Breast epithelium (tissue), 3 donors: Measurements from ENCODE around the gene OR2H1.

Experiments used
- POLR2A ChIP-seq: fragments of 450-650 bp; IDR thresholded peaks from one replicate; pipeline ENCODE4 v1.6.1; 2016; ENCODE audit warnings: antibody characterized with exemption, mild to moderate bottlenecking, moderate library complexity
- TF ChIP-seq, protein P1 (sequence below), 3 donors: fragments of 450-650 bp; IDR thresholded peaks; one replicate each; pipeline ENCODE4 v1.5.1; 2016 to 2017; ENCODE audit warnings: antibody characterized with exemption in 3 of 3, mild to moderate bottlenecking in 3 of 3, moderate library complexity in 3 of 3

DNA sequence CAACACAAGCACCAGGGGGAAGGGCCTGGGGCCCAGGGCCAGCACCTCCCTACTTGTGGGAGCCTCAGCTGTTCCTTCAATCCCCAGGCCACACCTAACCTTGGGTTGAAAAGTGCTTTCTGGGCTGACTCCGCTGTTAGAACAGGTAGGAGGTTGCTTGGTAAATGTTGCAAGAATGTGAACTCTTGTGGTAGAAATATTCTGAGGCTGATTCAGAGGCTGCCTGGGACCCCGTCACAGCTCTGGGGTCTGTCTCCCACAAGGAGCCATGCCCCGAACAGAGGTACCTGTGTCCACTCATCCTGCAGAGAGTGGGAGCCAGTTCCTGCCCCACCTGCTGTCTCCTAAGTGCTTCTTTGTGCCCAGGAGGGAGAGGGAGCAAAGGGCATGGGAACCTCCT is 45.2 kb downstream of the OR2H1 start:
- TF ChIP-seq, protein P1, sequence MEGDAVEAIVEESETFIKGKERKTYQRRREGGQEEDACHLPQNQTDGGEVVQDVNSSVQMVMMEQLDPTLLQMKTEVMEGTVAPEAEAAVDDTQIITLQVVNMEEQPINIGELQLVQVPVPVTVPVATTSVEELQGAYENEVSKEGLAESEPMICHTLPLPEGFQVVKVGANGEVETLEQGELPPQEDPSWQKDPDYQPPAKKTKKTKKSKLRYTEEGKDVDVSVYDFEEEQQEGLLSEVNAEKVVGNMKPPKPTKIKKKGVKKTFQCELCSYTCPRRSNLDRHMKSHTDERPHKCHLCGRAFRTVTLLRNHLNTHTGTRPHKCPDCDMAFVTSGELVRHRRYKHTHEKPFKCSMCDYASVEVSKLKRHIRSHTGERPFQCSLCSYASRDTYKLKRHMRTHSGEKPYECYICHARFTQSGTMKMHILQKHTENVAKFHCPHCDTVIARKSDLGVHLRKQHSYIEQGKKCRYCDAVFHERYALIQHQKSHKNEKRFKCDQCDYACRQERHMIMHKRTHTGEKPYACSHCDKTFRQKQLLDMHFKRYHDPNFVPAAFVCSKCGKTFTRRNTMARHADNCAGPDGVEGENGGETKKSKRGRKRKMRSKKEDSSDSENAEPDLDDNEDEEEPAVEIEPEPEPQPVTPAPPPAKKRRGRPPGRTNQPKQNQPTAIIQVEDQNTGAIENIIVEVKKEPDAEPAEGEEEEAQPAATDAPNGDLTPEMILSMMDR (IDR thresholded peaks at IDR 0.05) = no peak
- no peak for TF ChIP-seq POLR2A
